Fibroblast of skin of back (primary cell): ENCODE measurements around the gene ASIC3.

ENCODE experiments used
- DNase-seq: peaks from one replicate; pipeline ENCODE4 v3.0.0-alpha.2; 2013

Gene ASIC3

GRCh38 chr7:151057989-151058780 is 9.9 kb downstream of the ASIC3 start:
- DNase-seq = peak; percentile 100

DNA sequence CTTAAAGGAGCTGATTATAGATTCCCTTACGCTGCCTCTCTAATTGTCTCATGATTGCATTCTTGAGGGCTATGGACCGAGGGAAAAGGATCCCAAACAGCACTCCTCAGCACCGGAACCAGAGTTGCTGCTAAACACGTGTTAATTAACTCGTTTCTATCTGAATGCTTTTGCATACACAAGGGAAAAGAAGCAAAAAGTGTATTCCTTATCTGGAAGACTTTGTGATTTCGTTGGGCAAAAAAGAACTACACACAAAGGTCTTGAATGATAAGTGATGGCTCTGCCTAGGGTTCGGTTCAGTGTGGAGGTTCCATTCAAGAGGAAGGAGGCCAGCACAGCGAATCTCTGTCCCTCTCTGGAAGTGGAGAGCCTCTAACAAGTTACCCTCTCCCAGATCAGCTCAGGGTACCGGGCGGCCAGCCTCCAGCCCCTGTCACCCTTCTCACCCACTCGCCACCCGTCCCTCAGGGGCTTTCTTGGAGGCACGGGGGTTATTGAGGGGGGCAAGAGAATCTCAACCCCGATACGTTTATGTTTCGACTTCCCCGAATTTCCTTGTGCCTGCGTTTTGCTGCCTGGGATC is 10.5 kb downstream of the ASIC3 start:
- no peak for DNase-seq

DNA sequence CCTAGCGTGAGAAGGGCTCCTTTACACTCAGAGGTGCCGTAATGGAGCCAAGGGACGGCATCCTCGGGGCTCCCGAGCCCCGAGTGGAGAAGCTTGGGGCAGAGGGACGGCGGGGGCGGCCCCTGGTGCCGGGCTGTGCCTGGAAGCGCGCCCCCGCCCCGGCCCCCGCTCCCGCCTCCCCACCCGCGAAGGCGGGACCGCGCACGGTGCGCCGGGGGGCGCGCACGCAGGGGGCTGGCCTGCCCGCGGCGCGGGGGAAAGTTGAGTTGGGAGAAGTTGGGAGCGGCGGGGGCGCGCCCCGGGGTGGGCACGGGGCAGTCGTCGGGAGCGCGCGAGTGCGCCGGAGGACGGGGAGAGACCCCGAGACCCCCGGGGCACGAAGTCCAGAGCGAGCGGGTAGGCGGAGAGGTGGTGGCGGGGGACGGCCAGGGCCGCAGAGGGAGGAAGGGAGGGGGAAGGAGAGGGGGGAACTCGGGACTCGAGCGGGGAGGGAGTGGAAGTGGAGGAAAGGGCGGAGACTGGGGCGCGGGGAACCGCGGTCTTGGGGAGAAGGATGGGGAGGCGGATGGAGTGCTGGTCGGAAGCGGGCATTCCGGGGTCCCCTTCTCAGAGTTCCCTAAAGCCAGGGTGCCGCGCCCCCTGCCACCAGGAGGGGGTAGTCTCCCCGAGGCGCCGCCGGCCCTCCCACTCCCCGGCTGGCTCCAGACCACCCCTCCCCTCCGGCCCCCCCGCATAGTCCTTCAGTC is 11.2 kb downstream of the ASIC3 start, which contains the start of gene SLC4A2:
SLC4A2 (plus strand) TSS at position 223 of the 746 bp plus-strand sequence. CDS start 2,399 bp downstream, outside the sequence.
- peak; percentile 80 for DNase-seq

DNA sequence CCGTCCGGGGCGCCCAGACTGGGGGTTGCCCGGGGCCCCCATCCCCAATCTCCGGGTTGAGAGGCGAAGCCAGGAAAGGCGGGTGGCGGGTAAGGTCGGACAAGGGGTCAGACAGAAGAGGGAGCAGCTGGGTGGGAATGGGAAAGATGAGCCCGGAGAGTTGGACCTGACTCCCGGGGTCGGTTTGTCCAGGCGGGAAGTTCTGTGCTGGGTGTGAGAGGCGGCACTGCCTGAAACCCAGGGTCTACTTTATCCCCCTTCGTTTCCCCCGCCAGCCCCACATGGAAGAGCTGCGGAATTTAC is 11.7 kb downstream of the ASIC3 start:
- DNase-seq = no peak

GRCh38 chr7:151060416-151061212 is 12.3 kb downstream of the ASIC3 start:
- peak; percentile 37 for DNase-seq

DNA sequence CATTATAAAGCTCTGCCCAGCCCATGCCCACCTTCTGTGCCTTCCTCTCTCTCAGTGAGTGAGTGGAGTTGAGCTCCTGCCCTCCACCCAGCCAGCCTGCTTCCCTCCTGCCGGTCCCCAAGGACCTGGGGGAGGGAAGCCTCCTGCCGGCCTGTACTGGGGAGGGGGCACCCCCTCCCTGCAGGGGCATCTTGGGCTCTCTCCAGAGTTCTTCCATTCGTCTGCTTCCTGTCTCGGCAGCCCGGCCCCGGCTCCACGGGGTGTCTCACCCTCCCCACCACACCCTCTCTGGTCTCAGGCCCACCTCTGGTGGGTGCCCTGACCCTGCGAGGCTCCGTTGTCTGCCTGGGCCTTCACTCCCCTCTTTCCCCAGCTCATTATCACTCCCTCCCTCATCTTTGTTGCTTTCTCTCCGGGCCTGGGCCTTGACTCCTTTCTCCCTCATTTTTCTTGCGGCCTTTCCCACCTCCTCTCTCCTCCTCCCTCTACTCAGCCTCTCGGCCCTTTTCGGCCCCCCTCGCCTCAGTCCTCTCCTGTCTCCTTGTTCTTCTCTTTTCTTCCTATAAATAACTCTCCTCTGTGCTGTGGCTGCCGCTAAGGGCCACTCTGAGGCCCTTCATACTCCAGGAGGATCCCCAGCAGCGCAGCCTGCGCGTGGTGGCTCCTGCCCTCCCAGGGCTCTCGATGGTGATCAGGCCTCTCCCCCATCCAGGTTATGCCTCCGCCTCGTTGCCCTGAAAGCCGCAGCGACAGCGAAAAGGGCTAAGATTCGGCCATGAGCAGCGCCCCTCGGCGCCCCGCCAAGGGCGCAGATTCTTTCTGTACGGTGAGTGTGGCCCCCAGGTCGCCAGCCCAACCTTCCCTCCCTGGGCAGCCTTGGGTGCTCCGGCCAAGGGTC is 13.1 kb downstream of the ASIC3 start:
- peak; percentile 52 for DNase-seq

DNA sequence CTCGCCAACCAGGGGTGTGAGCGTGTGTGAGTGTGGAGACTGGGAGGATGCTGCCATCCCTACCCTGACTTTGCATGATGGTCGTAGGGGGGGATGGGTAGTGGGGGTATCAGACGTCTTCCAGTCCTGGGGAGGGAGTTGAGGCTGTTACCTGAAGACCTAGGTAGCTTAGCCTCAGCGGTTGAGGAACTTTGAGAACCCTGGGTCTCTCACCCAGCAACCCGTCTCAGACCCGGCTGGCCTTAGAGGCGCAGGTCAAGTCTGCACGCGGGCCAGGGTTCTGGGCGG is 13.7 kb downstream of the ASIC3 start:
- no peak for DNase-seq

DNA sequence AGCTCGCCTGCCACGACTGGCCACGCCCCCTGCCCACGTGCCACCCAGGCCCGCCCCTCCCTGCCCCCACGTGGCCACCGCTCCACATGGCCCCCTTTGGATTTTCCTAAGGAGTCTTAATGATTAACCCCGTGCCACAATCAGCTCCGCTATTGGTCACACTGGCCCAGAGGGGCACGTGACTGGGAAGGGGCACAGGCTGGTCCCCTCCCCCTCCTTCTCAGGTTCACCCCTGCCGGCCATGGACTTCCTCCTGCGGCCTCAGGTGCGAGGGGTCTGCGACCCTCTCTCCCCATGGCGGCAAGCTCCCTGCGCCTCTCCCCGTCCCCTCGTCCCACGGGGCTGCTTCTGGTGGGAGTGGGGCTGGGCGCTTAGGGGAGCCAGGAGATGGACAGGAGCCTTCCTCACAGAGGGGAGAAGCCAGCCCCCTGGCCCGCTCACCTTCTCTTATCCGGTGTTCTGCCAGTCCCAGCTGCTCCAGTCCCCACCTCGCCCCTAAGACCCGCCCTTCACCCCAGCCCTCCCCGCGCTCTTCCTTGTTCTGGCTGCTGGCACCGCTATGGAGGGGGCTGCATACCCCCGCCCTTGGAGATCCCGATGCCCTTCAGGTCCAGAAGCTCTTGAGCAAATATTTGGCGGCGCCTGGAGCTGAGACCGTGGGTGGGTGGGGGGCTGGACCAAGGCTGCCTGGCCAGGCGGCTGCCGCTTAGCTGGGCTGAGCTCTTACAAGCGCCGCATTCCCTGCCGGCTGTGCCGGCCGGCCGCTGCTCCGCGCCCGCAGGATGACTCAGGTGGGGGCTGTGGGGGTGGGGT is 14.3 kb downstream of the ASIC3 start:
- no peak for DNase-seq

- DNase-seq = no peak
Measured at GRCh38 chr7:151063212-151063561, 14.9 kb downstream of the ASIC3 start.

- no peak for DNase-seq
Measured at GRCh38 chr7:151064454-151064853, 16.1 kb downstream of the ASIC3 start.

GRCh38 chr7:151064993-151065392 is 16.7 kb downstream of the ASIC3 start:
- no peak for DNase-seq

- no peak for DNase-seq
Measured at GRCh38 chr7:151065516-151065915, 17.2 kb downstream of the ASIC3 start.

GRCh38 chr7:151066273-151066974 is 18.1 kb downstream of the ASIC3 start:
- DNase-seq = no peak

- peak; percentile 33 for DNase-seq
Measured at GRCh38 chr7:151068069-151068773, 19.9 kb downstream of the ASIC3 start.

GRCh38 chr7:151069841-151070573 is 21.7 kb downstream of the ASIC3 start:
- DNase-seq = no peak

DNA sequence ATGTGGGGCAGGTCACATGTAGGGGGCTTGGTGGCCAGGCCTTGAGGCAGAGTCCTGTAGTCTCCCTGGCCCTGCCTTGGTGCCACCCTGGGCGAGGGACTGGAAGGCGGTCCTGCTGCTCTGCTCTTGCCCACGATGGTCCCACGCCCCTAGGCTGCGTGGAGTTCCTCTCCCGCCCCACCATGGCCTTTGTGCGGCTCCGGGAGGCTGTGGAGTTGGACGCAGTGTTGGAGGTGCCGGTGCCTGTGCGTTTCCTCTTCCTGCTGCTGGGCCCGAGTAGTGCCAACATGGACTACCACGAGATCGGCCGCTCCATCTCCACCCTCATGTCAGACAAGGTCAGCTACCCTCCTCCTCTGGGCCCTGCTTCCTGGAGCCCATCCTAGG is 22.2 kb downstream of the ASIC3 start:
- no peak for DNase-seq

- no peak for DNase-seq
Measured at GRCh38 chr7:151071032-151071866, 22.9 kb downstream of the ASIC3 start.

GRCh38 chr7:151073990-151074389 is 25.7 kb downstream of the ASIC3 start:
- DNase-seq = no peak
